SHP77 treated with DMSO at 0.1 percent for 48 hours (cell line): Measurements from ENCODE around the gene IDH3B.
"Not testable (repeated sequence)": the region's sequence is repeated elsewhere in the genome, so short reads cannot be mapped to it uniquely, and the experiment has no call there.

Experiments used
- DNase-seq: peaks from one replicate; lab custom pipeline; 2025; lab: John Stamatoyannopoulos, UW

Gene IDH3B

GRCh38 chr20:2694519-2694918, 30.5 kb upstream of the IDH3B start:
- DNase-seq: no peak

GRCh38 chr20:2694008-2694471, 30.0 kb upstream of the IDH3B start:
- no peak for DNase-seq

- no peak for DNase-seq
These were observed 29.4 kb upstream of the IDH3B start for GRCh38 chr20:2693286-2694007.

- DNase-seq: no peak
These were observed 28.9 kb upstream of the IDH3B start for GRCh38 chr20:2692886-2693285.

- no peak for DNase-seq
These were observed 28.2 kb upstream of the IDH3B start, which contains the start of gene EBF4 for GRCh38 chr20:2692036-2692885. Gene EBF4 (plus strand): TSS chr20:2692780. CDS start chr20:2693646, 866 bp downstream.

- DNase-seq: no peak
These were observed 27.6 kb upstream of the IDH3B start for GRCh38 chr20:2691663-2692035.

GRCh38 chr20:2691127-2691526, 27.1 kb upstream of the IDH3B start:
- no peak for DNase-seq

GRCh38 chr20:2690718-2691117, 26.7 kb upstream of the IDH3B start:
- no peak for DNase-seq

- DNase-seq: no peak
These were observed 26.2 kb upstream of the IDH3B start for GRCh38 chr20:2690213-2690612.

- DNase-seq: peak; percentile 45
These were observed 24.1 kb upstream of the IDH3B start for GRCh38 chr20:2688041-2688591.

GRCh38 chr20:2687514-2687913, 23.5 kb upstream of the IDH3B start:
- no peak for DNase-seq

GRCh38 chr20:2684817-2685216, 20.8 kb upstream of the IDH3B start:
- DNase-seq: not testable (repeated sequence)

- DNase-seq: not testable (repeated sequence)
These were observed 18.0 kb upstream of the IDH3B start for GRCh38 chr20:2682040-2682439.

GRCh38 chr20:2680046-2680445, 16.0 kb upstream of the IDH3B start:
- no peak for DNase-seq

- no peak for DNase-seq
These were observed 9.4 kb upstream of the IDH3B start for GRCh38 chr20:2673453-2673852.

- DNase-seq: no peak
These were observed 8.4 kb upstream of the IDH3B start for GRCh38 chr20:2672446-2672845.

GRCh38 chr20:2671977-2672376, 8.0 kb upstream of the IDH3B start:
- DNase-seq: no peak

GRCh38 chr20:2663364-2663886, 591 bp downstream of the IDH3B start:
- DNase-seq: no peak

- DNase-seq: no peak
These were observed 4.5 kb downstream of the IDH3B start for GRCh38 chr20:2659547-2659946.

GRCh38 chr20:2658414-2659354, 5.3 kb downstream of the IDH3B start:
- DNase-seq: no peak

GRCh38 chr20:2657674-2658073, 6.3 kb downstream of the IDH3B start:
- DNase-seq: no peak
